HK-2 (cell line): Measurements from ENCODE around the gene SLC44A3.
"Not testable (repeated sequence)": the region's sequence is repeated elsewhere in the genome, so short reads cannot be mapped to it uniquely, and the experiment has no call there.

Experiments used
- DNase-seq: peaks from one replicate; pipeline ENCODE4 v3.0.0-alpha.2; 2018; ENCODE audit not compliant: unreplicated experiment

The SLC44A3 gene

GRCh38 chr1:94935034-94935433 lies 114.9 kb downstream of the SLC44A3 start:
- DNase-seq, result no peak

- no peak for DNase-seq
These were observed 115.3 kb downstream of the SLC44A3 start for GRCh38 chr1:94935476-94935875.

GRCh38 chr1:94936861-94937620 lies 116.9 kb downstream of the SLC44A3 start:
- no peak for DNase-seq

GRCh38 chr1:94937820-94938219 lies 117.7 kb downstream of the SLC44A3 start:
- DNase-seq, result no peak

- no peak for DNase-seq
These were observed 120.6 kb downstream of the SLC44A3 start for GRCh38 chr1:94940738-94941137.

- DNase-seq, result not testable (repeated sequence)
These were observed 121.3 kb downstream of the SLC44A3 start for GRCh38 chr1:94941480-94941879.

GRCh38 chr1:94942171-94943128 lies 122.3 kb downstream of the SLC44A3 start:
- no peak for DNase-seq
